Body of pancreas (tissue), 4 donors: ENCODE results near the gene FIZ1.

Experiments used
- POLR2A ChIP-seq, 3 donors: fragments of 450-650 bp; IDR thresholded peaks; one replicate each; pipeline ENCODE4 v1.6.1; 2016; ENCODE audit warnings: antibody characterized with exemption in 3 of 3, mild to moderate bottlenecking in 2 of 3
- TF ChIP-seq, protein P1 (sequence below), 7 experiments: fragments of 450-650 bp in 4 of 7; fragments of 200-600 bp in 3 of 7; sonication (generic) in 3 of 7; IDR thresholded peaks; one replicate each; pipeline ENCODE4 v1.5.1; 2016 to 2019; ENCODE audit warnings: antibody characterized with exemption in 7 of 7

DNA sequence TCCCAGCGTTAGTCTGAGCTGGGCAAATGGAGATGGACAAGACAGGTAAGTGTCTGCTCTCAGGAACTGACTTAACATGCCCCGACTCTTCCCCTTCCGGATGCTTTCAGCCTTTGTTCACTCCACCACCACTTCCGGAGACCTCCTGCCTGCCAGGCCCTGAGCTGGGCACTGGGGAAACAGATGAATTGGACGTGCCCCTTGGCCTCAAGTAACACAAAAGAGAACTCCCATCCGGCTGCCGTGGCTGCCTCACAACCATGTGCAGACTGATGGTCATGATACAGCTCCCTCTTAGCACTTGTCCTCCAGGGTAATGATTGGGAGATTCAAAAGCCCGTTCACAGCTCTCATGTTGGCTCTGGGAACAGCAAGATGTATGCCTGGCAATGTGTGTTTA lies 18.1 kb upstream of the FIZ1 start:
- no peak for TF ChIP-seq POLR2A (IDR thresholded peaks at IDR 0.05)
- TF ChIP-seq, protein P1, sequence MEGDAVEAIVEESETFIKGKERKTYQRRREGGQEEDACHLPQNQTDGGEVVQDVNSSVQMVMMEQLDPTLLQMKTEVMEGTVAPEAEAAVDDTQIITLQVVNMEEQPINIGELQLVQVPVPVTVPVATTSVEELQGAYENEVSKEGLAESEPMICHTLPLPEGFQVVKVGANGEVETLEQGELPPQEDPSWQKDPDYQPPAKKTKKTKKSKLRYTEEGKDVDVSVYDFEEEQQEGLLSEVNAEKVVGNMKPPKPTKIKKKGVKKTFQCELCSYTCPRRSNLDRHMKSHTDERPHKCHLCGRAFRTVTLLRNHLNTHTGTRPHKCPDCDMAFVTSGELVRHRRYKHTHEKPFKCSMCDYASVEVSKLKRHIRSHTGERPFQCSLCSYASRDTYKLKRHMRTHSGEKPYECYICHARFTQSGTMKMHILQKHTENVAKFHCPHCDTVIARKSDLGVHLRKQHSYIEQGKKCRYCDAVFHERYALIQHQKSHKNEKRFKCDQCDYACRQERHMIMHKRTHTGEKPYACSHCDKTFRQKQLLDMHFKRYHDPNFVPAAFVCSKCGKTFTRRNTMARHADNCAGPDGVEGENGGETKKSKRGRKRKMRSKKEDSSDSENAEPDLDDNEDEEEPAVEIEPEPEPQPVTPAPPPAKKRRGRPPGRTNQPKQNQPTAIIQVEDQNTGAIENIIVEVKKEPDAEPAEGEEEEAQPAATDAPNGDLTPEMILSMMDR (IDR thresholded peaks at IDR 0.05) = no peak
